Effector CD4-positive, alpha-beta T cell (primary cell): Measurements from ENCODE around the gene OAT.
"Not testable (repeated sequence)": the region's sequence is repeated elsewhere in the genome, so short reads cannot be mapped to it uniquely, and the experiment has no call there.

Source experiments
- DNase-seq: peaks from one replicate; pipeline ENCODE4 v3.0.0-alpha.2; 2020

Gene OAT

GRCh38 chr10:124378271-124378670, 40.5 kb downstream of the OAT start:
- no peak for DNase-seq

- no peak for DNase-seq
These were observed 41.6 kb downstream of the OAT start for GRCh38 chr10:124377101-124377500.

GRCh38 chr10:124376411-124376810, 42.3 kb downstream of the OAT start:
- no peak for DNase-seq

GRCh38 chr10:124375691-124376090, 43.0 kb downstream of the OAT start:
- DNase-seq, result no peak

GRCh38 chr10:124375353-124375614, 43.4 kb downstream of the OAT start:
- DNase-seq, result no peak

- no peak for DNase-seq
These were observed 44.0 kb downstream of the OAT start for GRCh38 chr10:124374535-124375352.

- DNase-seq, result no peak
These were observed 45.8 kb downstream of the OAT start for GRCh38 chr10:124372899-124373298.

GRCh38 chr10:124370426-124370825, 48.3 kb downstream of the OAT start:
- DNase-seq, result no peak

- no peak for DNase-seq
These were observed 48.7 kb downstream of the OAT start for GRCh38 chr10:124369986-124370385.

- DNase-seq, result not testable (repeated sequence)
These were observed 49.2 kb downstream of the OAT start for GRCh38 chr10:124369533-124369932.

GRCh38 chr10:124369066-124369465, 49.7 kb downstream of the OAT start:
- no peak for DNase-seq

GRCh38 chr10:124367936-124368335, 50.8 kb downstream of the OAT start:
- DNase-seq, result no peak

GRCh38 chr10:124367414-124367813, 51.3 kb downstream of the OAT start:
- DNase-seq, result no peak

- DNase-seq, result no peak
These were observed 51.9 kb downstream of the OAT start for GRCh38 chr10:124366825-124367224.

- no peak for DNase-seq
These were observed 52.4 kb downstream of the OAT start for GRCh38 chr10:124366343-124366742.

- no peak for DNase-seq
These were observed 54.0 kb downstream of the OAT start for GRCh38 chr10:124364674-124365073.

GRCh38 chr10:124362568-124362967, 56.2 kb downstream of the OAT start:
- DNase-seq, result no peak

GRCh38 chr10:124359336-124359832, 59.3 kb downstream of the OAT start:
- no peak for DNase-seq

- no peak for DNase-seq
These were observed 61.2 kb downstream of the OAT start for GRCh38 chr10:124357561-124357885.

GRCh38 chr10:124356701-124357560, 61.8 kb downstream of the OAT start:
- no peak for DNase-seq

GRCh38 chr10:124354411-124355382, 64.0 kb downstream of the OAT start:
- no peak for DNase-seq

GRCh38 chr10:124353896-124354295, 64.8 kb downstream of the OAT start:
- no peak for DNase-seq
